ENCODE results near the gene PRH2. TPM values are rescaled to one million over a fixed set of nuclear protein-coding genes. Genes with fewer than 3 reads are reported as not detected.

PRH2 gene
- total and polyA plus RNA-seq, 2 of the 4 experiments (the other 2 are of a cell fraction): 0.34 TPM; not detected in 1

GRCh38 chr12:10896854-10897253 lies 32.2 kb upstream of the PRH2 start:
- Histone ChIP-seq H4K8ac (ENCODE audit: low read depth in 2 of 2, low read length in 2 of 2) (no peak overlapping the region), H3K9me1 (ENCODE audit: insufficient read depth, low read length) (no peaks in the 10 kb centered on the region), H2BK15ac (ENCODE audit: low read depth, low read length) (no peak overlapping the region), H3K14ac (replicated peaks; ENCODE audit: low read depth, low read length) (no peak overlapping the region), H3K4me1 (ENCODE audit: control insufficient read depth, insufficient read depth, low read length) (no peaks in the 10 kb centered on the region), H3K9ac (ENCODE audit: low read depth, low read length) (no peak overlapping the region), H3K4ac (ENCODE audit: low read depth, low read length) (no peak overlapping the region), H2BK120ac (ENCODE audit: low read depth, low read length) (no peak overlapping the region), H2AK9ac (replicated peaks; ENCODE audit: low read depth, low read length, poor library complexity) (no peak overlapping the region), H3K79me1 (ENCODE audit: low read depth in 1 of 2, low read length in 2 of 2) (peaks cover 0 to 7% of the 10 kb centered on the region in 2 experiments; a peak in 1 of 4 replicates), H3K4me2 (ENCODE audit: low read depth, low read length) (no peak overlapping the region), H3K4me3 (ENCODE audit: insufficient read depth, low read depth, low read length) (no peak overlapping the region), H4K91ac (ENCODE audit: insufficient read depth, low read depth, low read length) (no peak overlapping the region), H3K18ac (ENCODE audit: low read depth, low read length) (no peak overlapping the region), H3K56ac (ENCODE audit: extremely low read depth, insufficient read depth, low read length) (no peak overlapping the region), H2BK20ac (ENCODE audit: low read depth, low read length) (no peak overlapping the region), H3K27ac (ENCODE audit: insufficient read depth, low read length) (no peak overlapping the region), H3K27me3 (ENCODE audit: control insufficient read depth, insufficient read depth, low read length) (no peaks in the 10 kb centered on the region), H3K36me3 (ENCODE audit: control insufficient read depth, insufficient read depth, low read length) (no peaks in the 10 kb centered on the region), H2AFZ (replicated peaks; ENCODE audit: low read length, poor library complexity) (no peak overlapping the region), H3K9me3 (ENCODE audit: control insufficient read depth, insufficient read depth, low read length) (no peaks in the 10 kb centered on the region), H4K5ac (ENCODE audit: low read depth, low read length) (no peak overlapping the region), H2BK5ac (ENCODE audit: low read depth, low read length, poor library complexity, severe bottlenecking) (no peak overlapping the region), H3K23ac (ENCODE audit: low read depth, low read length) (no peak overlapping the region), H2AK5ac (ENCODE audit: low read depth, low read length) (no peak overlapping the region), H4K20me1 (ENCODE audit: insufficient read depth, low read length) (no peaks in the 10 kb centered on the region)
- ChIA-PET CTCF (interaction anchor here (0.6 kb wide), 2 partner anchors 16 to 298 kb away, joined by 4 to 6 read pairs; no protein-coding TSS in a partner anchor), POLR2A (ENCODE audit: unreplicated experiment) (interaction anchor here (0.6 kb wide), 1 partner anchor 11 kb away, joined by 3 read pairs; no protein-coding TSS in a partner anchor)
- BruUV-seq (replicated peaks): no TSS peak
- intact Hi-C loops (cut with micrococcal nuclease) (no loop called here), in situ Hi-C loops (cut with MboI; ENCODE audit: low sequenced_read_pairs) (no loop called here), dilution Hi-C loops (cut with HindIII; ENCODE audit: low sequenced_read_pairs, unreplicated experiment) (no loop called here)
- WGBS, 2 experiments (ENCODE audit: extremely low coverage in 2 of 2, insufficient read length in 1 of 2): no CpG with 5 or more reads among the region's 5 CpGs
- no peak for TF ChIP-seq RFX5 (IDR thresholded peaks at IDR 0.05; ENCODE audit: low read depth, low read length)
- TF ChIP-seq RAD21 (IDR thresholded peaks at IDR 0.05; ENCODE audit: low read length): no peak
- no peak for ATAC-seq (ENCODE audit: low read depth)
- DNase-seq: no peak
